ENCODE measurements around the gene ZNF808.
"Not testable (repeated sequence)": the region's sequence is repeated elsewhere in the genome, so short reads cannot be mapped to it uniquely, and the experiment has no call there.

ZNF808 gene

DNA sequence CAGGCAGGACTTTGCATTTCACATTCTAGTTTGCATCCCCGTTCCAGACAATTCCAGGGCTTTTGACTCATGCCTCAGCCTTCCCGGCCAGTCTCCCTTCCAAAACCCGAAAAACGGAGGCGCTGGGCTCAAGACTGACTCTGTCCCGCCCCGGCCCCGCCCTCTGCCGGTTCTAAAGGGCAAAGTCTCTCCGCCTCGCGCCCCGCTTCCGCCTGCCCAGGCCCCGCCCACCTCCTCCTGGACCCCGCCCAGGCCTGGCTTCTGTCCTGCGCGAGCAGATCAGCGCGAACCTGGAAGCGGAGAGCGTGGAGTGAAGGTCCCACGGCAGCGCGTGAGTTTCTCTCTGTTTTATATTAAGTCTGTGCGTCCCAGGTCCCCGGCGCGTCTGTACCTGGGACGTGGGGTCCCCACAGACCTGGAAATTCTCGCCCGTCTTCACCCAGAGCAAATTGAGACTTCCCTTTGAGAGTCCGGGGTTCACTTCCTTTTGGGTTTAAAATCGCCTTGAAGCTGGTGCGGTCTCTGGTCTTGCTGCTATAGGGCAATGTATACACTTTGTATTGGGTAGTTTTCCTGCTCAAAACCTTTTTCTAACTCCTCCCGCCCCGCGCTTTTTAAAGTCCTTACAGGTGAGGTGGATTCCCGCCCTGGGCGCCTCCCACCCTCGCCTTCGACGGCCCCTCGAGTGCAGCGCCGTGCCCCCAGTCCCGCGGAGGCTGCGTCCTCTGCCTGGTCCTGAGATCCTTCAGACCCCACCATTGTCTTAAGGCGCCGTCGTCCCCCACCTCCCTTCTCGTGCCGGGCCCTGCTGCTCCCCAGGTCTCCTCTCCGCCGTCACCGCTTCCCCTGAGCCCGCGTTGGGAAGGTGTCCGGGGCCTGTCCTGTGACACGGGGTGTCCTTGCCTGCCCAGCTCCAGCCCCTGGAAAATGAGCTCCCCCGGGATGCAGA is 73.8 kb downstream of the ZNF808 start:
- peak; percentile 89 for DNase-seq

GRCh38 chr19:52601974-52602366 is 74.5 kb downstream of the ZNF808 start:
- DNase-seq: not testable (repeated sequence)

DNA sequence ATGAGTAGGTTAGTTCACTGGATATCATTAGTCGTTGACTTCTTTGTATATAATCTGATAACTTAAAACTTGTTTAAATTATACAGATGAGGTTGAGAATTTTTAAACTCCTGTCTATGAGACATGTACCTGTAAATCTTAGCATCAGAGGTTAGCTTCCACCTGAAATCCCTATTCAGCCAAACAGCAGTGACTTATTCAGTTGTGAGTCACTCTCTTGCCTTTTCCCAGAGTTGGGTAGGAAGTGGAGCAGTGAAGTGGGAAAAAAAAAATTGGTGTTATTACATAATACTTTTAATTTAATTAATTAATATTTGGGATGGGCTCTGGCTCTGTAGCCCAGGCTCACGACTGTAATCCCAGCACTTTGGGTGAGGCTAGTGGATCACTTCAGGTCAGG is 75.5 kb downstream of the ZNF808 start:
- DNase-seq: no peak

DNA sequence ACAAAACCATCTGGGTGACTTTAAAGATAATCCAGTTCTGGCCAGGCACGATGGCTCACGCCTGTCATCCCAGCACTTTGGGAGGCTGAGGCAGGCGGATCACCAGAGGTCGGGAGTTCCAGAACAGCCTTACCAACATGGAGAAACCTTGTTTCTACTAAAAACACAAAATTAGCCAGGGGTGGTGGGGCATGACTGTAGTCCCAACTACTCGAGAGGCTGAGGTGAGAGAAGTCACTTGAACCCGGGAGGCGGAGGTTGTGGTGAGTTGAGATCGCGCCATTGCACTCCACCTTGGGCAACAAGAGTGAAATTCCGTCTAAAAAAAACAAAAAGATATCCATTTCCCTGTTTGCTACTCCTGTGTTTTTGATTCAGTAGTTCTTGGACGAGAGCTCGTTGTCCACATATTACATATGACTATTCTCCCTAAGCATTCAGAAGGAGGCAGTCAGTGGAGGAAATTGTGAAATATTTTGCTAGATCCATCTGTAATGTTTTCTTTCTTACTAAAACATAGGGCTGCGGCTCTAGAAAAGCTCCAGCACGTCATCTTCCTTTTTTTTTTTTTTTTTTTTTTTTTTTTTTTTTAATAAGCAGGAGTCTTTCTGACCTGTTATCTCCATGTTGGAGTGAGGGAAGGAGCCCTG is 76.2 kb downstream of the ZNF808 start:
- no peak for DNase-seq

Data from T1000 (cell line).